Hepatic stellate cell (primary cell): ENCODE data around the gene RAVER1.
"Not testable (repeated sequence)": the region's sequence is repeated elsewhere in the genome, so short reads cannot be mapped to it uniquely, and the experiment has no call there.

ENCODE experiments used
- DNase-seq: peaks from one replicate; pipeline ENCODE4 v3.0.0; 2011; ENCODE audit warnings: low spot score

The RAVER1 gene, protein sequence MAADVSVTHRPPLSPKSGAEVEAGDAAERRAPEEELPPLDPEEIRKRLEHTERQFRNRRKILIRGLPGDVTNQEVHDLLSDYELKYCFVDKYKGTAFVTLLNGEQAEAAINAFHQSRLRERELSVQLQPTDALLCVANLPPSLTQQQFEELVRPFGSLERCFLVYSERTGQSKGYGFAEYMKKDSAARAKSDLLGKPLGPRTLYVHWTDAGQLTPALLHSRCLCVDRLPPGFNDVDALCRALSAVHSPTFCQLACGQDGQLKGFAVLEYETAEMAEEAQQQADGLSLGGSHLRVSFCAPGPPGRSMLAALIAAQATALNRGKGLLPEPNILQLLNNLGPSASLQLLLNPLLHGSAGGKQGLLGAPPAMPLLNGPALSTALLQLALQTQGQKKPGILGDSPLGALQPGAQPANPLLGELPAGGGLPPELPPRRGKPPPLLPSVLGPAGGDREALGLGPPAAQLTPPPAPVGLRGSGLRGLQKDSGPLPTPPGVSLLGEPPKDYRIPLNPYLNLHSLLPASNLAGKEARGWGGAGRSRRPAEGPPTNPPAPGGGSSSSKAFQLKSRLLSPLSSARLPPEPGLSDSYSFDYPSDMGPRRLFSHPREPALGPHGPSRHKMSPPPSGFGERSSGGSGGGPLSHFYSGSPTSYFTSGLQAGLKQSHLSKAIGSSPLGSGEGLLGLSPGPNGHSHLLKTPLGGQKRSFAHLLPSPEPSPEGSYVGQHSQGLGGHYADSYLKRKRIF

DNA sequence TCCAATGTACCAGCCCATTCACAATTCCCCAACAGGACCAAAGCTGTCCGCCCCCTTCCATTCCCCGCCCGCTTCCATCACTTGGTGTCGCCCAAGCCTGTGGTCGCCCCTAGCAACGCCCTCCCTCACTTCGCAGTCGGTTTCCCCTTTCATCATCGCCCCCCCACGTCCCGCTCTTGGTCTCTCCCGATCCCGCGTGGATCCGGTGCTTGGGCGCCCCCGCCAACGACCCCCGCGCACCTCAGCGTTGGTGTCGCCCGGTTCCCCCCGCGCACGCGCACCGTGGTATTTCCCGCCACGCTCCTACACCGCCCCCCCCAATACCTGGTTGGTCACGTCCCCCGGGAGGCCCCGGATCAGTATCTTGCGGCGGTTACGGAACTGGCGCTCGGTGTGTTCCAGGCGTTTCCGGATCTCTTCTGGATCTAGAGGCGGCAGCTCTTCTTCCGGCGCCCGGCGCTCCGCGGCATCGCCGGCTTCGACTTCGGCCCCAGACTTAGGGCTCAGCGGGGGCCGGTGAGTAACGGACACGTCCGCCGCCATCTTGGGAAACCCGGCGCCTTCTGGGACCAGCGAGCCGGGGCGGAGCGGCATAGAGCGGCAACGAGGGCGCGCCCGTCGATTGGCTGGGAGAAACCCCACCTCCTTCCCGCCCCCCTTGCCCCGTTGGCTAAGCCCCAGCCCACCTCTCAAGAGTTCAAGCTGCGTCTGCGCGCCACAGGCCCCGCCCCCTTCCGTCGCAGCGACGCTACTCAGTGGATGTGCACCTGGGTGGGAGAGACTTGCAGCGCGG lies at the start of gene RAVER1:
TSS of gene RAVER1 (minus strand) at position 565 of the 793 bp plus-strand sequence. CDS start at position 543, 22 bp downstream.
- peak; percentile 99 for DNase-seq

DNA sequence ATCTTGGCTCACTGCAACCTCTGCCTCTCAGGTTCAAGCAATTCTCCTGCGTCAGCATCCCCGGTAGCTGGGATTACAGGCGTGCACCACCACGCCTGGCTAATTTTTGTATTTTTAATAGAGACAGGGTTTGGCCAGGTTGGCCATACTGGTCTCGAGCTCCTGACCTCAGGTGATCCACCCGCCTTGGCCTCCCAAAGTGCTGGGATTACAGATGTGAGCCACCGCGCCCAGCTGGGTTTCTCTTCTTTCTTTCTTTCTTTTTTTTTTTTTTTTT lies 49.8 kb upstream of the RAVER1 start:
- DNase-seq: not testable (repeated sequence)

DNA sequence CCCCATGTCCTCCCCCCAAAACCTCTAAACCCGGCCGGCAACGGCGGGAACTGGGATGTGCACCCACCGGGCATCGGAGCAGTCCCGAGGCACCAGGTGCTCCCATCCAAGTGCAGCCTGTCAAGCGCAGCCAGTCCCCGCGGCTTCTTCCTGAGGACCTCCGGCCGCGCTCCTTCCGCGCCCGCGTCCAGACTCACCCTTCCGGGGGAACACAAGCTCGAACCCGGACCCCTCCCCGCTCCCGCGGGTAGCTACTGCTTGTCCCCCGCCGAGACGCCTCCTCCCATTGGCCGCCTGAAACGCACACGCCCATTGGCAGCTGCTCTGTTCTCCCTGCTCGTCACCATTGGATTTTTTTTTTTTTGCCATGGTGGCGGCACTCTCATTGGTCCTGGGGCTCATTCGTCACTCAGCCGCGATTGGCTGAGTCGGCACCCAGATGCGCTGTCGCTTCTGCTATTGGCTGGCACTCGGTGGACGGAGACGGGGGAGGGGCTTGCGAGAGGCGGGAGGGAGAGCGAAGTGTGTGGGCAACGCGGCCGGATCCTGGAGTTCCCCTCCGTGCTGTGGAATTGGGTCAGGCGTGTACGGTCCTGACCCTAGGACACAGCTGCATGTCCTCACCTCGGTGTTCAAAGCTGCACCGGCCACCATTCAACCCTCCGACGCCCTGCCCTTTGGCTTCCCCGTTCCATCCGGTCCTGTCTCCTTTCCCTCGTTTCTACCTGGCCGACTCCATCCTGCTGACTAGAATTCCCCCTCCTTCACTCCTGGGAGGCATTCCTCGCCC lies 47.2 kb upstream of the RAVER1 start, which contains the start of gene TYK2:
TSS of gene TYK2 (minus strand) at position 260 of the 790 bp plus-strand sequence. CDS start 2,166 bp downstream, outside the sequence.
- peak; percentile 100 for DNase-seq

DNA sequence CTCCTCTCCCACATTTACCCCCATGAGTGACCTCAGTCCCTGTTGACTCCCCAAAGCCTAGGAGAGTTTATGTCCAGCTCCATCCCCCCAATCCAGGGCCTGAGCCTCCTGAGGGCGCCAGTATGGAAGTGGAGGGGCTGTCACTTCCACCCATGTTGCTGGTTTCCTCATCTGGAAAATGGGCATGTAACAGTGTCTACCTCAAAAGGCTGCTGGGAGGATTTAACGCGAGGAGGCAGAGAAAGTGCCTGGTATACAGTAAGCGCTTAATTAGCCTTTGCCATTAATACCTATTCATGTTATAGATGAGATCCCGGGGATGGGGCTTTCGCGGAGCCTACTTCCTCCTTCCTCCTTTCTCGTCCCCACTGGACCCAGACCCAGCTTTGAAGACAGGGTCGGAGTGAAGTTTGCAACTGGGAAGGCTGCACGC lies 46.6 kb upstream of the RAVER1 start:
- DNase-seq: peak; percentile 44

DNA sequence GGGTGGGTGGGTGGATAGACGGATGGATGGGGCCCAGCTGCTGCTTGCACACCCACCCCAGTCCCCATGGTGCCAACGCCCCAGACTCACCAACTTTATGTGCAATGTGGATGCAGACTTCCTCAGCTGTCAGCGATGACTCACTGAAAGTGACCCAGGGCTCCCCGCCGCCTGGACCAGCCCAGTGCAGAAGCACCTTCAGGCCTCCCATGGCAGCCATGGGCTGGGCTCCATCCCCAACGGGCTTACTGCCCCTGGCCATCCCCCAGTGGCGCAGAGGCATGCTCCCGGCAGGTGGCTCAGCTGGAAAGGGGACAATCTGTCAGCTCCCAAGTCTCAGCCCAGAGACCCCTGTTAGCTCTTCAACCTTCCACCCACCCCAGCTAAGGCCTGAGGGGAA lies 44.8 kb upstream of the RAVER1 start:
- no peak for DNase-seq

DNA sequence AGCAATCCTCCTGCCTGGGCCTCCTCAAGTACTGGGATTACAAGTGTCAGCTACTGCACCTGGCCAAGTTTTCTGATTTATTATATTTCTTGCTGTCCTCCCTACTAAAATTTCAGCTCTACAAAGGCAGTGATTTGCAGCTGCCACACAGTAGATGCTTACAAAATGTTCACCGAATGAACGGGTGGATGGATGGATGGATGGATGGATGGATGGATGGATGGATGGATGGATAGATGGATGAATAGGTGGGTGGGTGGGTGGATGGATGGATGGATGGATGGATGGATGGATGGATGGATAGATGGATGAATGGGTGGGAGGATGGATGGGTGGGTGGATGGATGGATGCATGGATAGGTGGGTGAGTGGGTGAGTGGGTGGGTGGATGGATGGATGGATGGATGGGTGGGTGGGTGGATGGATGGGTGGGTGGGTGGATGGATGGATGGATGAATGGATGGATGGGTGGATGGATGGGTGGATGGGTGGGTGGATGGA lies 43.9 kb upstream of the RAVER1 start:
- DNase-seq: not testable (repeated sequence)

DNA sequence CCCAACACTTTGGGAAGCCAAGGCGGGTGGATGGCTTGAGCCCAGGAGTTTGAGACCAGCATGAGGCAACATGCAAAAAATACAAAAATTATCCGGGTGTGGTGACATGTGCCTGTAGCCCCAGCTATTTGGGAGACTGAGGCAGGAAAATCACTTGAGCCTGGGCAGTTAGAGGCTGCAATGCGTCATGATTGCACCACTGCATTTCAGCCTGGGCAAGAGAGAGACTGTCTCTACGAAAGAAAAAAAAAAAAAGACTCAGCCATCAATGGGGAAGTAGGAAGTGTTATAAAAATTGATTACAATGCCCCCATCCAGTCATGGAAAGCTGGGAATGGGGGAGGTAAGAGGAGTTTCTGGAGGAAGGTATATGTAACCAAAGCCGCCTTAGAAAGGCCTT lies 41.6 kb upstream of the RAVER1 start:
- DNase-seq: no peak

DNA sequence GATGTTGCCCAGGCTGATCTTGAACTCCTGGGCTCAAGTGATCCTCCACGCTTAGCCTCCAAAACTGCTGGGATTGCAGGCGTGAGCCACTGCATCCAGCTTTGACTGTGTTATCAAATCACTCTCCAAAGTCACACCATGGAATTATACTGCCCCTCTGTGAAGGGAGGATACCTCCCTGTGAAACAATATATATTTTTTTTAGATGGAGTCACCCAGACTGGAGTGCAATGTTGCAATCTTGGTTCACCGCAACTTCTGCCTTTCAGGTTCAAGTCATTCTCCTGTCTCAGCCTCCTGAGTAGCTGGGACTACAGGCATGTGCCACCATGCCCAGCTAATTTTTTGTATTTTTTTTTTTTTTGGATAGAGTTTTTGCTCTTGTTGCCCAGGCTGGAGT lies 39.4 kb upstream of the RAVER1 start:
- DNase-seq: no peak

DNA sequence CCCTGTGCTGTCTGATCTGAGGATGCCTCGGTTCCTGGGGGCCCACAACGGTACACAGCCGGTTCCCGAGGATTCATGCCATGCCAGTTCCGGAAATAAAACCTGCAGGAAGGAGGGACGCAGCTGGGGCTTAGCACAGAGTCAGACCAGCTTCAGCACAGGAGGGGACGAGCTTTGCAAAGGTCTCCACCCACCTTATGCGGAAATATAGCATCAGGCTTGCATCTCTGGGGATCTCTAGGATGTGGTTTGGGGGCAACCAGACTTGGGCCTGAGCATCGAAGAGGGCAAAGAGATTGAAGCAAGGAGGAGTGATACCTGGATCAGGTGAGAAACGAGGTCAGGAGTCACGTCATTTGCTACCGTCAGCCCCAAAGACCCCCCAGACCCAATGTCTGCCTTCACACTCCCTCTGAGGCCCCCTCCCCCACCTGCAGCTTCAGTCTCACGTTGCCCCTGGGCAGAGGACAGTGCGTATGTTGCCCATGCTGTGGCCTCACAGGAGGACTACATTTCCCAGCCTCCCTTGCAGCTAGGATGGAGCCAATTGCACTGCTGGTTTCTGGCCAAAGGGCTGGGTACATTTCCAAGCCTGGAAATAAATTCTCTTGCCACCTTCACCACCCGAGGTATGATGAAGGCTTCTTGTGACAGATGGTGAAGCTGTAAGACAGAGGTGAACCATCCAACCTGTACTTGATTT lies 34.9 kb upstream of the RAVER1 start:
- no peak for DNase-seq

DNA sequence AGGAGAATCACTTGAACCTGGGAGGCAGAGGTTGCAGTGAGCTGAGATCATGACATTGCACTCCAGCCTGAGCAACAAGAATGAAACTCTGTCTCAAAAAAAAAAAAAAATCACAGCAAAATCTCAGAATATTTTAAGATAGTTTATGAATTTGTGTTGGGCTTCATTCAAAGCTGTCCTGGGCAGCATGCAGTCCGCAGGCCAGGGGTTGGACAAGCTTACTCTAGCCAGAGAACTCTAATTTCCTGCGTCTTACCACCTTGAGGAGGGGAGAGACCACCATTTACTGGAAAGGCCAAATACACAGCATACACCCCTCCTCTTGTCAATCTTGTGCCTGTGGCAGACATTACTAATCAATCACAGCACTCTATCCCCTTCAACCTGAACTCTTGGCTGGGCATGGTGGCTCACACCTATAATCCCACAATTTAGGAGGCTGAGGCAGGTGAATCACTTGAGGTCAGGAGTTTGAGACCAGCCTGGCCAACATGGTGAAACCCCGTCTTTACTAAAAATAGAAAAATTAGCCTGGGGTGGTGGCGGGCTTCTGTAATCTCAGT lies 33.7 kb upstream of the RAVER1 start:
- not testable (repeated sequence) for DNase-seq

DNA sequence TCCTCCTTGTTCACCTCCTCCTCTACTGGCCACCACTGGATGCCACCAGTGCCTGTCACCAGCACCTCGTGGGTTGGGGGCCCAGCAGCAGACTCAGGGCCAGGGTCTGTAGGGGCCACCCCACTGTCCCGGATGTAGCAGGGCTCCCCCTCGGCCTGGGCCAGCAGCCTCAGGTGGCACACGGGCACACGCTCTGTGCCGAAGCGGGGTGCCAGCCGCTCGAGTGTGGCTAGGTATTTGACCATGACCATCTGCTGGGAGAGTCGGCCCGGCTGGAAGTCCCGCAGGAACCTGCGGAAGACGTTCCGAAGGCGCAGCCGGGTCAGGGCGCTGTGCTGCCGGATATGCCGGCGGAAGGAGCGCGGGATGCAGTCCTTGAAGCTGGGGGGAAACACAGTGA lies 32.2 kb upstream of the RAVER1 start:
- DNase-seq: no peak

DNA sequence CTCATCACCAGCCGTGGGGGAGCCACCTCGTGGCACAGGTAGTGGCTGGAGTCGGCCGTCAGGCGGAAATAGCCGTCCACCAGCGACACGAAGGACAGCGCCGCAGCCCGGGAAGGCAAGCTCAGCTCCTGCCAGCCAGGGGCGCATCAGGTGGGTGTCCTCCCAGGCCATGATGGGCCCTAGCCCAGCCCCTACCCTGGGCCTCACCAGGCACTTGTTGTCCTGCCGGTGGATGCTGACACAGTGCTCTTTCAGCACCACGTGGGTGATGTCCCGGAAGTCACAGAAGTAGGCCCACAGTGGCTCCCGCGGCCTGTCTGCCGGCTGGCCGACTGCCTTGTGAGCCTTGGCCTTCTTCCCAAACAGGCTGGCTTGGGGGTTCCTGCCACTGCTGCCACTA lies 31.3 kb upstream of the RAVER1 start:
- no peak for DNase-seq

DNA sequence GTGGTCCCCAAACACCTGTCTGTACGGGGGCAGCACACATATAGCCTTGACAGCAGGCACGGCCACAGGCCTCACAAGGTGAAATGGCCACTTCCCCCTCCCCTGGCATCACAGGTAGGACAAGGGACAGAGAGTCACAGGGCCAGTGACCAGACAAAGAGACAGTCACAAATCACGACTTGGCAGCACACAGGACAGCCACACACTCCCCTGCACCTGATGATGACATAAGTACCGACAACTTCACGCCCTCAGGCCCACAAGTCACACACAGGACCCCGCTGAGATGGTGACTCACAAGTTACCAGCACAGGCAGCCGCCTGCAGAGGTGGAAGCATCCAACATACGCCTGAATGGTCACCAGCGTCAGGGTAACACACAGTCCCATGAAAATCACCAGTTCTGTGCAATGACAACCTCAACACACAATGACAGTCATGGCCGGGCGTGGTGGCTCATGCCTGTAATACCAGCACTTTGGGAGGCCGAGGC lies 30.5 kb upstream of the RAVER1 start:
- no peak for DNase-seq

DNA sequence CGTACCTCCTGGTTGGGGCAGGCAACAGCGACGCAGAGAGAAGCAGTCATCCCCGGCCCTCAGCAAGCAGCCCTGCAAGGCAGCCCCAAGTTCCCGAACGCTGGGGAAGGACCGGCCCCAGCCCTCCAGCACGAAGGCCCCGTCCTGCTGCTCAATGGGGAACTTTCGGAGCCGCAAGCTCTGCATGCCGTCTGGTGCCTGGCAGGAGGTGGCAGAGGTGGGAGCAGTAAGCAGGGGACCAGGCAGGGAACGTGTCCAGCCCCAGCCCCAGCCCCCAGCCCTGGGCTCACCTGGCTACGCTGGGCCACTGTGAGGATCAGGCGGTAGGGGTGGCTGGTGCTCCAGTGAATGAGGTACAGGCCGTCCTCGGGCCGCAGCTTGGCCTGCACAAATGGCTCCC lies 28.9 kb upstream of the RAVER1 start:
- DNase-seq: no peak

DNA sequence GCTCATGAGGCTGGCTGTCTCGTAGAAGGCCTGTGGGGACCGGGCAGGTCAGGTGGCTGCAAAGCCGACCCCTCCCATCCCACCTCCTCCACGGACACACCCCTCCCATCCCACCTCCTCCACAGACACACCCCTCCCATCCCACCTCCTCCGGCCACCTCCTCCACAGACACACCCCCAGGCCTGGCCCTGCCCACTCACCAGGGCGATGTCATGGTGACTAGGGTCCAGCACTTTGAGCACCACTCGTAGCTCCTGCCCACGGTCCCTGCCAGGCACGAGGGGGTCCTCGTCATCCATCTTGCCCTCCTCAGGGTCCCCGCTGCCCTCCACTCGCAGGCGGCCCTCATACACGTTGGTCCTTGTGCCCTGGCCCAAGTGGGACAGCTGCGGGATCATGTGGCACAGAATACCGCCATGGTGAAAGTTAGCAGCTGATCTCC lies 28.3 kb upstream of the RAVER1 start:
- no peak for DNase-seq

DNA sequence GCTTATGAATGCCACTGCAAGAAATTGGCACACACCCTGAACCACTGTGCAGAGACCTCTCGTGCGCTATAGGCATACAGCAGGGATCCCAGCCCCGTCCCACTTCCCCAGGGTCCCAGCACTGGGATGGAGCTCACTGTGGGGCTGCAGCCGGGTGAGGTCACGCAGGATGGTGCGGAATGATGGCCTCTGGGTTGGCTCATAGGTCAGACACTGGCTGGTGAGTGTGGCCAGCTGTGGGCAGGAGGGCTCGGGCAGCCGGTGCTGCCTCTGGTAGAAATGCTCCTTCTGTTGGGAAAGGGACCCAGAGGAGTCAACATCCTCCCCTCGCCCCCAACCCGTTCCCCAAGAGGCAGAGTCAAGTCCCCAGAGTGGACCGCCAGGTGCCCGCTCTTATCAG lies 23.1 kb upstream of the RAVER1 start:
- no peak for DNase-seq

DNA sequence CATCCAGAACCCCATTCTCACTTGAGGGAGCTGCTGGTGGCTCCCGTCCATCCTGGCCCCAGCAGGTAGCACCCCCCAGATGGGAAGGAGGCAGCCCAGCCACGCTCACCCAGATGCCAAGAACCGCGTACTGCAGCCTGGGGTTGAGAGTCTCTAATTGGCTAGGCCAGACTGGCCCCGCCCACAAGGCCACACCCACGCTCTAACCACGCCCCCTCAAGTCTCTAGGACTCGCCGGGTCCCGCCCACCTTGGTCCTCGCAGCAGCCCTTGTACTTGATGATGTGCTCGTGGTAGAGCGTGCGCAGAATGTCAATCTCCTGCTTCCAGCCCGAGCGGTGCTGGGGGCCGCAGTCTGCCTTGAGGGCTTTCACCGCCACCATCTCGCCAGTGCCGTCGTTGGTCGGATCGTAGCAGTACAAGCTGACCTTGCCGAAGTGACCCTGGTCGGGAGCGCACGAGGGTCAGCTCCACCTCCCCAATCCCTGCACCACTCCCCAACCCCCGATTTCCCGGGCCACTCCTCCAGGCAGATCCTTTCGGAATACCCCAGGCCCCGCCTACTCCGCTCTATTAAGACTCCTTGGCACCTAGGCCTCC lies 20.6 kb upstream of the RAVER1 start:
- no peak for DNase-seq

DNA sequence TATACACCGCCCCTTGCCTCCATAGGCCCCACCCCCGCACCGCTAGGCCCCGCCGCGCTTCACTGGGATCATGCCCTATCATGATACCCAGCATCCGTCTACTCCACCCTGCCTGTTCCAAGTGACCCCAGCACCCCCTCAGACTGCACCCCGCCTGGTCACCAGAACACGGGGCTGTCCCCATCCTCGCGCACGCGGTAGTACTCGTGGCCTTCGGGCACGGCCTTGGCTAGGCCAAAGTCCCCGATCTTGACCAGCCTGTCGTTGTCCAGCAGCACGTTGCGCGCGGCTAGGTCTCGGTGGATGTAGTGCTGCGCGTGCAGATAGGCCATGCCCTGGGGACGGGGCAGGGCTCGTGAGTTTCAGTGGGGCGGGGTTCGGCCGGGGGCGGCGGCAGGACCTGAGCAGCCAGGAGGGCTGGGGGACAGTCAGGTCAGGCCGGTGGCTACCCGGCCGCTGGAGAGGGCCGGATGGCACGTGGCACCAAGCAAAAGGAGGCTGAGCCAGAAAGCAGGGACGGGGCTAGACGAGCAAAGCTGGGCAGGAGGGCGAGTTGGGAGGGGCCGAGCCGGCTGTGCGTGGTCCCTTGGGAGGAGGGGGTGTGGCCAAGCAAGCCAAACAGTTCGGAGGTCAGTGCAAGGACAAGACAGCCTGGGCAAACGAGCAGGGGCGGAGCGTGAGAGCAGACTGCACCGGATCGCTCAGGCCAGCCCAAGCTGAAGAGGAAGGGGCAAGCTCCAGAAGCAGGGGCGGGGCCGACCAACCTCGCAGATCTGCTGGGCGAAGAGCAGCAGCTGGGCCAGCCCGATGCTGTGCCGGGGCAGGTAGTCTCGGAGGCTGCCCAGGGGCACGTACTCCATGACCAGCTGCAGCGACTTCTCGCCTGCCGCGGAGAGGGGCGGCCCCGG lies 19.7 kb upstream of the RAVER1 start:
- DNase-seq: no peak

DNA sequence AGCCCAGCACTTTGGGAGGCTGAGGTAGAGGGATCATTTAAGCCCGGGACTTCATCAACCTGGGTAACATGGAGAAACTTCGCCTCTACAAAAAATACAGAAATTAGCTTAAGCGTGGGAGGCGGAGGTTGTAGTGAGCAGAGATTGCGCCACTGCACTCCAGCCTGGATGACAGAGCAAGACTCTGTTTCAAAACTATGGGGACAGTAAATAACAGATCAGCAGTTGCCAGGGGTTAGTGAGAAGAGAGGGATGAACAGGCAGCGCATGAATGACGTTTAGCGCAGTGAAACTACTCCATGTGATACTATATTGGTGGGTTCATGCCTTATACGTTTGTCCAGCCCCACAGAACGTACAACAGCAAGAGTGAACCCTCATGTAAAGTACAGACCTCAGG lies 13.2 kb upstream of the RAVER1 start:
- no peak for DNase-seq
